GM10847 (cell line): ENCODE data around the gene RBM47.

ENCODE experiments used
- POLR2A ChIP-seq: IDR thresholded peaks from 2 replicates; pipeline ENCODE4 v1.6.1; 2011; ENCODE audit not compliant: insufficient read length; ENCODE audit errors: extremely low read depth

The RBM47 gene

DNA sequence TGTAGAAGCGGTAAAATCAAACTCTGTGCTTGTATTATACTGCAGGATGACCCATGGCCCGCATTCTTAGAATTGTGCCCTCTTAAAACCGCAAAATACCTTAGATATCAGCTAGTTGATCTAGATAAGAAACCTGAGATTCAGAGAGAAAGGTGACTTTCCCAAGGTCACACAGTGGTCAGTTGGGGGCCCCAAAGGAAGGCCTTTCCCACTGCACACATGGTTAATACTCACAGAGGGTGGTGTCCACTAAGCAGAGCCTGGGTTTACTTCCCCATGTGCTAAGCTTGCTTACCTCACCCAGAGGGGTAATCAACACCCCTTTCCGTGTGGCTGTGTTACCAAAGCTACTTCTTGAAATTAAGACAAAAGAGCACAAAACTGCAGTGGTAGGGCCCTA, 66.3 kb downstream of the RBM47 start:
- TF ChIP-seq POLR2A, result no peak

- no peak for TF ChIP-seq POLR2A
These were observed 67.0 kb downstream of the RBM47 start for GRCh38 chr4:40562681-40563080.

DNA sequence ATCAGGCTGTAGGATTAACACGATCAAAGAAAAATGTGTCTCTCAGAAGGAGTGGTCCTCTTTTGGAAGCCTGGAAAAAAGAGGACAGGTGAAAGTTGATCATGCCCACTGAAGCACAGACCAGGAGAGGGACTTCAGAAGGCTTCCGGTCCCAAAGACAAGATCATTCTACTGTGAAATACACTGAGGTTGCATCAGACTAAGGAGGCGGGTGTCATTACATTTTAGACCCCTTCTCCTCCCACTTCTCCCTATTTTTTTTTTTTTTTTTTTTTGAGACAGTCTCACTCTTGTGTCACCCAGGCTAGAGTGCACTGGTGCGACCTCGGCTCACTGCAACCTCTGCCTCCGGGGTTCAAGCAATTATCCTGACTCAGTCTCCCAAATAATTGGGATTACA, 67.5 kb downstream of the RBM47 start:
- TF ChIP-seq POLR2A, result no peak

GRCh38 chr4:40559585-40560465, 69.8 kb downstream of the RBM47 start:
- no peak for TF ChIP-seq POLR2A

DNA sequence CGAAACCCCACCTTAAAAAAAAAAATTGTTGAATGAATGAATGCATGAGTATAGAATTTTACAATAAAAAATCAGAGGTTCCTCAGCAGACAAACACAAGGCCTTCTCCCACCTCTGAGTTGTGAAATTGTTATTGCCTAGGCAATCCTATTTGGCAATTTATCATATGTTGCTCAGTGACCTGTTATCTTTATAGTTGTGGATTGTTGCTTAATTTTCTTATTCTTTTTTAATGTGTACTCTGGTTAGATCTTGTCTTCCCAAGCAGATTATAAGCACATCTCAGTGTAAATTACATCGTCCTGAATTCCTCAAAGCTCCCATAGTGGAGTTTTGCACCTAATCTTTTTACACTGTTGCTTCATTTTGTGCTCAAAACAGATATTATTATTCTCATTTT, 71.9 kb downstream of the RBM47 start:
- TF ChIP-seq POLR2A, result no peak

- no peak for TF ChIP-seq POLR2A
These were observed 74.3 kb downstream of the RBM47 start for GRCh38 chr4:40555176-40555900.

GRCh38 chr4:40553995-40554394, 75.7 kb downstream of the RBM47 start:
- no peak for TF ChIP-seq POLR2A

DNA sequence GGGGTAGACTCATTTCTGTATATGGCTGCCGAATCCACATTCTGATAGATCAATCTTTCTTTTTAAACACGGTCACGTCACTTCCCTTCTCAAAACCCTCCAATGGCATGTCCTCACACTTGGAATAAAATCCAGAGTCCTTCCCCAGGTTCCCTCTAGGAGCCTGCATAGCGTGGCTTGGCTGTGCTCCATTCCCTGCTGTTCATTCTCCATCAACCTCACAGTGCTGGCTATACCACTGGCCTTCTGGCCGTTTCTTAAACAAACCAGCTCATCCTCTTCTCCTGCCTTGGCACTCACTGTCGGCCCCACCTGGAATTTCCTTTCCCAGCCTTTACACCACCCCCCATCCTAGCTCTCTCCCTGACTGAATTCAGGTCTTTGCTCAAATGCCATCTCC, 77.1 kb downstream of the RBM47 start:
- TF ChIP-seq POLR2A, result no peak

DNA sequence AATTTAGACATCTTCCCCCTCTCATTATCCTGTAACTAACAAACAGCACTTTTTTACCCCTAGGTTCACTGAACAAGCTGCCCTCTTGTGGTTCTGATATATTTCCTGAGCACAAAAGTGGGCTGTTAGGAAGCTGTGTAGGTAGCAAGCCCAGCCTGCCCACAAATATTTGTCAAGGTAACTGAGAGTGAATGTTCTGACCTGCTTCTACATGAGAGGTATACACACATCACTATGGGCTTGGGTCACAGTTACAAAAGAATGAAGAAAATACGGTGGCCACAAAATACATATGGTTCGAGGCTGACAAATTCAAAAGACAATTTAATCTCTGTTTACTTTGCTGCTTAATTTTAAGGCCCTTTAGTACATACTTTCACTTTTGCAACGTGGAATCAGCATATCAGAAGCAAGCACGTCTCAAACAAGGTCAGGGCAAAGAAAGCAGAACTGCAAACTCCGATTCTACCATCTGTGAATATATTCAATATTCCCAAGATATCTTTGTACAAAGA, 78.7 kb downstream of the RBM47 start:
- TF ChIP-seq POLR2A, result no peak

DNA sequence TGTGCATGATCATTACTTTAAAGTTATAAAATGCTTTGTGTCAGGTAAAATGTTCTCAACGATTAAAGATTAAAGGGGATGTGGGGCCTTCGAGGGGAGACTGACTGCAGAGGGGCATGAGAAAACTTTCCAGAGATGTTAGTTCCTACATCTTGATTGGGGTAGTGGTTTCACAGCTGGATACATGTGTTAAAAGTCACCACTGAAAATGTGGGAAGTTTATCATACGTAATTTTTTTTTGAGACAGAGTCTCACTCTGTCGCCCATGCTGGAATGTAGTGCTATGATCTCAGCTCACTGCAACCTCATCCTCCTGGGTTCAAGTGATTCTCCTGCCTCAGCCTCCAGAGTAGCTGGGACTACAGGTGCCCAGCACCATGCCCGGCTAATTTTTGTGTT, 79.5 kb downstream of the RBM47 start:
- no peak for TF ChIP-seq POLR2A

DNA sequence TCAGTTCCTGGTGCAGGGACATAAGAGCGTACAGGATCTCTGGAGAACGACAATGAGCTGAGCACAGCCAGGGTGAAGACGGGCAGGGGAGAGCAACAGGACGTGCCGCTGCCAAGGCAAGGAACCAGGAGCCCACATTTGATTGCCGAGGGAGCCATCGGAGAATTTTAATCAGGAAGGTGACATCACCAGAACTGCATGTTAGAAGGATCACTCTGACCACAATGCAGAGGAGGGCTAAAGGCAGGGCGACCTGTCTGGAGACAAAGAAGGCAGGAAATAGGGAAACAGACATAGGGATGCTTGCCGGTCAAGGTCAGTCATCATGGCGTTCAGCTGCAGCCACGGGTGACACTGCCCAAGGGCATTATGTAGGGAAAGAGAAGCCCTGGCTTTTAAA, 81.4 kb downstream of the RBM47 start:
- TF ChIP-seq POLR2A, result no peak

DNA sequence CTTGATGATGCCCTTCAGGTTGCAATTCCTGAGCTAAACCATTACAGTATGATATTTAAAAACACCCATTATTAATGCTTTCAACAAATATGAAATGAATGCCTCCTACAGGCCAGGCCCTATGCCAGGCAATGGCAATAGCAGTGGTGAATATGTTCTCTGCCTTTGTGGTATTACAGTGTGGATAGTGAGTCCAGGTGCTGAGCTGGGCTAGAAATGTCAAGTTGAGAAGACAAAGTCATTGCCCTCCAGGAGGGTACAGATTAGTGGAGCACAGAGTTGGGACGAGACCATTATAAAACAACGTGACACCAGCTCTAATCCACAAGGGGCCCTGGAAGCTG, 81.9 kb downstream of the RBM47 start:
- TF ChIP-seq POLR2A, result no peak

GRCh38 chr4:40546969-40547788, 82.5 kb downstream of the RBM47 start:
- no peak for TF ChIP-seq POLR2A

GRCh38 chr4:40546506-40546905, 83.2 kb downstream of the RBM47 start:
- no peak for TF ChIP-seq POLR2A

DNA sequence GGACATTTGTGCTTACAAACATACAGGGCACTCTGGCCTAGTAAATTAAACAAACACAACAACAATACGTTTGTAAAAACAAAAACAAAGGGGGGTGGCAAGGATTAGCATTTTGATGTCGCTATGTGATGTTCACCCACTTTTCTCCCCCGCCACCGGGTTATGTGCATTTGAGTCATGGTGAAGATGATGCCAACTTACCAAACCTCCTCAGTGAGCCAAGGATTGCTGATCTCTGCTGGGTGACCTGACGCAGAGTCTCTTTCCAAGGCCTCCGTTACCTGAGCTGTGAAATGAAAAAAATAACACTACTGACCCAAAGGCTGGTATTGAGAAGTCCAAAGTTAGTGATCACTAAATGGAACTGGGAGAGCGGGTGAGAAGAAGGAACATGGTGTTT, 85.4 kb downstream of the RBM47 start:
- TF ChIP-seq POLR2A, result no peak
